Ovary (tissue), 9 donors: ENCODE data around the gene PERP. TPM values are rescaled to one million over a fixed set of nuclear protein-coding genes. Genes with fewer than 3 reads are reported as not detected.

Source experiments
- DNase-seq, 5 donors: peaks; one replicate each; pipeline ENCODE4 v3.0.0-alpha.2; 2019 to 2020
- H3K27ac ChIP-seq, 2 donors: fragments of 200-600 bp; one replicate each; pipeline versions ENCODE4 v1.5.1 to v1.8.0; 2019 to 2022
- H3K27me3 ChIP-seq: fragments of 200-600 bp; one replicate; pipeline ENCODE4 v1.8.0; 2022
- H3K36me3 ChIP-seq: fragments of 200-600 bp; sonication (generic); one replicate; pipeline ENCODE4 v1.5.1; 2019
- H3K4me1 ChIP-seq: one replicate; pipeline ENCODE4 v1.8.1; 2013; ENCODE audit warnings: mild to moderate bottlenecking, moderate library complexity; ENCODE audit not compliant: insufficient read depth
- H3K4me3 ChIP-seq: fragments of 200-600 bp; sonication (generic); one replicate; pipeline ENCODE4 v1.5.1; 2017
- H3K9me3 ChIP-seq, 2 donors: fragments of 200-600 bp in 1 of 2; sonication (generic) in 1 of 2; one replicate each; pipeline versions ENCODE4 v1.5.1 to v1.8.1; 2013 to 2019; ENCODE audit warnings: mild to moderate bottlenecking in 1 of 2, moderate library complexity in 1 of 2
- EP300 ChIP-seq: sonication (generic); formaldehyde crosslinking; IDR thresholded peaks from one replicate; pipeline ENCODE4 v1.6.1; 2017; ENCODE audit warnings: antibody characterized with exemption
- POLR2A ChIP-seq: fragments of 450-650 bp; IDR thresholded peaks from one replicate; pipeline ENCODE4 v1.6.1; 2017; ENCODE audit warnings: antibody characterized with exemption, mild to moderate bottlenecking, moderate library complexity
- WGBS, 3 donors: extraction: QIAGEN DNeasy Blood & Tissue Kit in 1 of 3; methylation state at CpG; one replicate each; pipeline versions ENCODE4 v1.1.5 to v1.1.7; 2013 to 2017; 5-methylcytosine and 5-hydroxymethylcytosine counted together
- intact Hi-C, 4 donors: fragments of 100-400 bp; cut with DNase I; formaldehyde crosslinking; loops; one replicate each; pipeline versions ENCODE4 v1.11.0 to v1.15.1; 2022 to 2023
- polyA plus RNA-seq, 2 donors: library from polyadenylated mRNA; stranded (reverse); fragments of 200-250 nt in 1 of 2; fragments of 350-450 nt in 1 of 2; fragmentation: Illumina TruSeq in 1 of 2; extraction: RNeasy Lipid Tissue Mini Kit (QIAGEN cat#74804) in 1 of 2; gene quantifications; one replicate each; pipeline ENCODE4 v1.2.3, GENCODE V29; 2013 to 2014
- total RNA-seq, 7 donors: library from RNA; depleted of rRNA in 2 of 7; stranded (reverse); fragments of >200 nt in 2 of 7; fragmentation: NEBNext Ultra II Directional in 3 of 7; extraction: Animal tissue kit (Norgen Biotek cat#: 25700) in 3 of 7; gene quantifications; one replicate each; pipeline versions ENCODE4 v1.1.0 to v1.2.4, GENCODE V29; 2016 to 2023
- TF ChIP-seq, protein P1 (sequence below), 3 donors: fragments of 450-650 bp in 2 of 3; fragments of 200-600 bp in 1 of 3; IDR thresholded peaks; one replicate each; pipeline versions ENCODE4 v1.5.1 to v1.8.0; 2016 to 2022; ENCODE audit warnings: antibody characterized with exemption in 3 of 3, mild to moderate bottlenecking in 1 of 3
- donor health status: DM: no; HTN: no; CAD: no; lungs with moderate emphysema.
- donor health status: DM: no; HTN: no; CAD: no.
- donor health status: Bipolar disorder and iron deficiency.
- donor health status: DM: yes; HTN: yes; CAD: no.
- donor health status: DM: no; HTN: no; CAD: no.
- donor health status: DM: yes; HTN: yes; CAD: no.

The PERP gene
- total and polyA plus RNA-seq, 9 donors: 3.1 to 56.2 (median 7.8) TPM

GRCh38 chr6:138044972-138045371 lies 62.2 kb downstream of the PERP start:
- Histone ChIP-seq H3K27ac (no peak overlapping the region), H3K36me3 (no peaks in the 10 kb centered on the region), H3K4me3 (no peak overlapping the region), H3K4me1 (no peaks in the 10 kb centered on the region), H3K27me3 (no peaks in the 10 kb centered on the region), H3K9me3 (peaks cover 0 to 3% of the 10 kb centered on the region in 2 donors)
- WGBS, 3 donors: 39 to 74% (median 47%) methylated on average over 1 of the region's 1 CpG
- no peak for DNase-seq
- TF ChIP-seq EP300: no peak
- TF ChIP-seq, protein P1, sequence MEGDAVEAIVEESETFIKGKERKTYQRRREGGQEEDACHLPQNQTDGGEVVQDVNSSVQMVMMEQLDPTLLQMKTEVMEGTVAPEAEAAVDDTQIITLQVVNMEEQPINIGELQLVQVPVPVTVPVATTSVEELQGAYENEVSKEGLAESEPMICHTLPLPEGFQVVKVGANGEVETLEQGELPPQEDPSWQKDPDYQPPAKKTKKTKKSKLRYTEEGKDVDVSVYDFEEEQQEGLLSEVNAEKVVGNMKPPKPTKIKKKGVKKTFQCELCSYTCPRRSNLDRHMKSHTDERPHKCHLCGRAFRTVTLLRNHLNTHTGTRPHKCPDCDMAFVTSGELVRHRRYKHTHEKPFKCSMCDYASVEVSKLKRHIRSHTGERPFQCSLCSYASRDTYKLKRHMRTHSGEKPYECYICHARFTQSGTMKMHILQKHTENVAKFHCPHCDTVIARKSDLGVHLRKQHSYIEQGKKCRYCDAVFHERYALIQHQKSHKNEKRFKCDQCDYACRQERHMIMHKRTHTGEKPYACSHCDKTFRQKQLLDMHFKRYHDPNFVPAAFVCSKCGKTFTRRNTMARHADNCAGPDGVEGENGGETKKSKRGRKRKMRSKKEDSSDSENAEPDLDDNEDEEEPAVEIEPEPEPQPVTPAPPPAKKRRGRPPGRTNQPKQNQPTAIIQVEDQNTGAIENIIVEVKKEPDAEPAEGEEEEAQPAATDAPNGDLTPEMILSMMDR (IDR thresholded peaks at IDR 0.05): no peak
- no peak for TF ChIP-seq POLR2A
- intact Hi-C loops: no loop called here

DNA sequence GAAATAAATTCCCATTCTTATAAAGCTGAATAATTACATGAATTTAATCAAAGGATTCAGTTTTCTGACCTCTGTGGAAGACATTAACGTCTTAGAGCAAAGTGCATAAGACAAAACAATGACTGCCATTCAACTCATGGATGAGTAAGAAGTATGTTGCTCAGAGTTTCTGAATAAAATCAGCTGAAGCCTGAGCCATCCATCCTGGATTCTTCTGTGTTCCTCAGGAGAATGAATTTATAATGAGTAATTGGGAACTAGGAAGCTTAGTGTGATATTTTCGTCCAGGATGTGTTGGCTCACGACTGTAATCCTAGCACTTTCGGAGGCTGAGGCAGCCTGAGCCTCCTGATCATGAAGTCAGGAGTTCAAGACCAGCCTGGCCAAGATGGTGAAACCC lies 62.8 kb downstream of the PERP start:
- intact Hi-C loops: no loop called here
- Histone ChIP-seq H3K4me1 (no peaks in the 10 kb centered on the region), H3K27ac (no peak overlapping the region), H3K36me3 (no peaks in the 10 kb centered on the region), H3K9me3 (peaks cover 0 to 3% of the 10 kb centered on the region in 2 donors), H3K27me3 (no peaks in the 10 kb centered on the region), H3K4me3 (no peak overlapping the region)
- 78 to 80% (median 79%) methylated on average over 4 of the region's 4 CpGs for WGBS, 3 donors
- no peak for DNase-seq
- TF ChIP-seq EP300: no peak
- TF ChIP-seq, protein P1 (IDR thresholded peaks at IDR 0.05): no peak
- no peak for TF ChIP-seq POLR2A

Other genes starting within 250 kb of the PERP start
- gene TNFAIP3, start 240.2 kb downstream of the PERP start, total RNA-seq: 100 to 1,000 TPM in 3 of 7 donors, 10 to 100 TPM in 4; 57.3 to 206 (median 99.5) TPM
- 10 to 100 TPM; 35.4 to 58.0 TPM for gene TNFAIP3, start 240.2 kb downstream of the PERP start, polyA plus RNA-seq
- gene ARFGEF3, start 54.5 kb upstream of the PERP start, total RNA-seq: 1 to 10 TPM in 2 of 7 donors, under 1 TPM in 5; 0.18 to 6.1 (median 0.77) TPM
- under 1 TPM; 0.15 to 0.27 TPM for gene ARFGEF3, start 54.5 kb upstream of the PERP start, polyA plus RNA-seq
- not detected for gene PBOV1, start 111.1 kb upstream of the PERP start, total RNA-seq
- gene PBOV1, start 111.1 kb upstream of the PERP start, polyA plus RNA-seq: not detected